Placental epithelial cell (primary cell): ENCODE data around the gene KRT72. TPM values are rescaled to one million over a fixed set of nuclear protein-coding genes. Genes with fewer than 3 reads are reported as not detected.

Experiments
- total RNA-seq: library from RNA; depleted of rRNA; stranded (reverse); fragments of >200 nt; gene quantifications from 2 replicates; pipeline ENCODE4 v1.2.3, GENCODE V29; 2012

The KRT72 gene
- total RNA-seq = not detected in 2 replicates

DNA sequence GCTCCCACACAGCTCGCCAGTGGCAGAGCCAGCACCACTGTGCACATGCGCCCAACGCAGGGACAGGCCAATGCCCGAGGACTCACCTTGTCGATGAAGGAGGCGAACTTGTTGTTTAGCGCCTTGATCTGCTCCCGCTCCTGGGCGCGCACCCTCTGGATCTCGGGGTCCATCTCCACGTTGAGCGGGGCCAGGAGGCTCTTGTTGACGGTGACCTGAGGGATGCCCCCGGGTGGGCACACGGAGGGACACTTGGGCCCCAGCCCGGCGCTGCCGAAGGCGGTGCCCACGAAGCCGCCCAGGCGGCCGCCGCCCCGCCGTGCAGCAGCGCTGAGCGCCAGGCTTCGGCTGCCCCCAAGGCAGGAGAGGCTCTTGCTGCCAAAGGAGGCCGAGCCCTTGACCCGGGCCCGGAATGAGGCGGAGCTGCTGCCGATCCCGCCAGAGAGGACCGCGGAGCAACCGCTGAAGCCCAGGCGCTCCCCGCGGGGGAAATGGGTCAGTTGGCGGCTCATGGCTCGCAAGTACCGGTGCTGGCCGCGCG lies at the start of gene KRT72:
Gene KRT72, minus strand, starts transcription at position 523 of the 541 bp plus-strand sequence. Its CDS starts 11 bp downstream, at position 512.

DNA sequence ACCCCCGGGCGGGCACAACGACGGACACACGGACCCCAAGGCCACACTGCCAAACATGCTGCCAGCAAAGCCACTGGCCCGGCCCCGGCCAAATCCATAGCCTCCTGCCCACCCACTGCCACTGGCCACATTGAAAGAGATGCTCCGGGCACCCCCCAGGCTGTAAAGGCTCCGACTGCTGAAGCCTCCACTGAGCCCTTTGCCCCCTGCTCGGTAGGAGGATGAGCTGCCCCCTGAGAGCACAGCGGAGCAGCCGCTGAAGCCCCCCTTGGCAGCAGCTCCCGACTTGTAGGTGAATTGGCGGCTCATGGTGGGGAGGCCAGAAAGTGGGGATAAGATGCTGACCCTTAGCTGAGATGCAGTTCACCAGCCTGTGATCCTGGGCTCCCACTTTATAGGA lies 17.0 kb upstream of the KRT72 start, which contains the start of gene KRT73:
Gene KRT73, minus strand, starts transcription at position 344 of the 400 bp plus-strand sequence. Its CDS starts 35 bp downstream, at position 309.

DNA sequence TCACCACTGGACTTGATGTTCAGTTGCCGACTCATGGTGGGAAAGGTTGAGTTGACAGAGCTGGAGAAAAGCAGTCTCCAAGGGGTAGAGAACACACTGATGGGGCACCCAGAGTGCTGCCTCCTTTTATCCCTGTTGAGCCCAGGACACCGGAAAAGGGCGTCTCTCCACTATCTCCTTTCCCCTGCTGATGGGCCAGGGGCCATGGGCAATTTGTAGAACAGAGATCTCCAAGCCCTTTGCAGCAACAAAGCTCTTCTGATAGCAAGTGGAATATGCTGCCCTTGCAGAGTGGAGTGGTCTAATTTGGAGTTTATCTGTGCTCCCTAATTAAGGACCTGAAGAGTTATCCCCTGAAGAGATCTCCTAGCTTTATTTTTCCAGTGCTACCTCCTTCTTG lies 27.5 kb downstream of the KRT72 start, which contains the start of gene KRT74:
Gene KRT74, minus strand, starts transcription at position 101 of the 400 bp plus-strand sequence. Its CDS starts 66 bp downstream, at position 35.

DNA sequence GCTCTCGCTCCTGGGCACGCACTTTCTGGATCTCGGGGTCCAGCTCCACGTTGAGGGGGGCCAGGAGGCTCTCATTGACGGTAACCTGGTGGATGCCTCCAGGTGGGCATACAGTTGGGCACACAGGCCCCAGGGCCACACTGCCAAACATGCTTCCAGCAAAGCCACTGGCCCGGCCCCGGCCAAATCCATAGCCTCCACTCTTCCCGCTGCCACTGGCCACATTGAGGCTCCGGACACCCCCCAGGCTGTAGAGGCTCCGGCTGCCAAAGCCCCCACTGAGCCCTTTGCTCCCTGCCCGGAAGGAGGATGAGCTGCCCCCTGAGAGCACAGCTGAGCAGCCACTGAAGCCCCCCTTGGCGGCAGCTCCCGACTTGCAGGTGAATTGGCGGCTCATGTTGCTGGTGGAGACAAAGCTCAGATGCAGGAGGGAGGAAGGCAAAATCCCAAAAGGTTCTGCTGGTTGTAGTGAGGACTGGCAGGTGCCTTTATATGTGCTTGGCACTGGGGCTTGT lies 48.5 kb downstream of the KRT72 start, which contains the start of gene KRT71:
Gene KRT71, minus strand, starts transcription at position 465 of the 515 bp plus-strand sequence. Its CDS starts 68 bp downstream, at position 397.

Other genes with a start within 250 kb of the KRT72 start
- under 0.01 TPM in 1 of 2 replicates, not detected in the other for gene KRT85, start 234.0 kb downstream of the KRT72 start, total RNA-seq
- not detected in 2 replicates for gene KRT84, start 215.8 kb downstream of the KRT72 start, total RNA-seq
- gene KRT82, start 195.1 kb downstream of the KRT72 start, total RNA-seq = not detected in 2 replicates
- not detected in 2 replicates for gene KRT75, start 167.1 kb downstream of the KRT72 start, total RNA-seq
- 1.2 and 2.9 TPM in 2 replicates for gene KRT6B, start 149.3 kb downstream of the KRT72 start, total RNA-seq
- 6.3 and 9.3 TPM in 2 replicates for gene KRT6C, start 127.7 kb downstream of the KRT72 start, total RNA-seq
- gene KRT6A, start 108.2 kb downstream of the KRT72 start, total RNA-seq = 2,135 and 6,405 TPM in 2 replicates
- gene KRT5, start 81.1 kb downstream of the KRT72 start, total RNA-seq = 884 and 2,107 TPM in 2 replicates
- gene KRT71, start 48.3 kb downstream of the KRT72 start, total RNA-seq = under 0.01 and 0.22 TPM in 2 replicates
- not detected in 2 replicates for gene KRT74, start 27.6 kb downstream of the KRT72 start, total RNA-seq
- not detected in 2 replicates for gene KRT73, start 17.1 kb upstream of the KRT72 start, total RNA-seq
- gene KRT2, start 50.7 kb upstream of the KRT72 start, total RNA-seq = not detected in 2 replicates
- not detected in 2 replicates for gene KRT1, start 78.9 kb upstream of the KRT72 start, total RNA-seq
- not detected in 2 replicates for gene KRT77, start 102.1 kb upstream of the KRT72 start, total RNA-seq
- gene KRT76, start 175.9 kb upstream of the KRT72 start, total RNA-seq = not detected in 2 replicates
- gene KRT3, start 194.7 kb upstream of the KRT72 start, total RNA-seq = not detected in 2 replicates
- not detected in 2 replicates for gene KRT4, start 212.7 kb upstream of the KRT72 start, total RNA-seq
- gene KRT79, start 232.8 kb upstream of the KRT72 start, total RNA-seq = not detected in 2 replicates
- gene KRT78, start 247.5 kb upstream of the KRT72 start, total RNA-seq = not detected in 2 replicates